HG03064 (cell line): ENCODE data around the gene PIEZO2.

Experiments
- ATAC-seq: cut with Tn5 transposase; IDR thresholded peaks from one replicate; pipeline ENCODE4 v1.9.1; 2021; ENCODE audit warnings: low read depth; ENCODE audit not compliant: unreplicated experiment

Gene PIEZO2

GRCh38 chr18:10707294-10707693 is 442.1 kb downstream of the PIEZO2 start:
- ATAC-seq = no peak

- ATAC-seq = no peak
Measured at GRCh38 chr18:10705786-10706185, 443.6 kb downstream of the PIEZO2 start.

GRCh38 chr18:10705291-10705690 is 444.1 kb downstream of the PIEZO2 start:
- ATAC-seq = no peak

- ATAC-seq = no peak
Measured at GRCh38 chr18:10702206-10702605, 447.2 kb downstream of the PIEZO2 start.

- no peak for ATAC-seq
Measured at GRCh38 chr18:10690366-10690765, 459.0 kb downstream of the PIEZO2 start.

GRCh38 chr18:10690035-10690329 is 459.4 kb downstream of the PIEZO2 start:
- ATAC-seq = no peak

- ATAC-seq = no peak
Measured at GRCh38 chr18:10689236-10690034, 459.9 kb downstream of the PIEZO2 start.

GRCh38 chr18:10688766-10689165 is 460.6 kb downstream of the PIEZO2 start:
- no peak for ATAC-seq

- no peak for ATAC-seq
Measured at GRCh38 chr18:10687161-10687925, 462.0 kb downstream of the PIEZO2 start.

GRCh38 chr18:10686308-10686707 is 463.1 kb downstream of the PIEZO2 start:
- no peak for ATAC-seq

GRCh38 chr18:10685484-10685883 is 463.9 kb downstream of the PIEZO2 start:
- no peak for ATAC-seq

GRCh38 chr18:10682368-10682714 is 467.0 kb downstream of the PIEZO2 start:
- ATAC-seq = no peak

- no peak for ATAC-seq
Measured at GRCh38 chr18:10681581-10682367, 467.6 kb downstream of the PIEZO2 start.

GRCh38 chr18:10680271-10680596 is 469.1 kb downstream of the PIEZO2 start:
- no peak for ATAC-seq

GRCh38 chr18:10679557-10680270 is 469.7 kb downstream of the PIEZO2 start:
- ATAC-seq = no peak

GRCh38 chr18:10671441-10671840 is 477.9 kb downstream of the PIEZO2 start:
- ATAC-seq = no peak

GRCh38 chr18:10670856-10671255 is 478.5 kb downstream of the PIEZO2 start:
- no peak for ATAC-seq

GRCh38 chr18:10669441-10670100 is 479.8 kb downstream of the PIEZO2 start:
- ATAC-seq = no peak

GRCh38 chr18:10663750-10664149 is 485.6 kb downstream of the PIEZO2 start:
- ATAC-seq = no peak

- no peak for ATAC-seq
Measured at GRCh38 chr18:10661317-10661716, 488.1 kb downstream of the PIEZO2 start.
